ENCODE measurements around the gene CDC14A. TPM values are rescaled to one million over a fixed set of nuclear protein-coding genes. Genes with fewer than 3 reads are reported as not detected.

Gene CDC14A
- total RNA-seq, 1 experiment from 2014 or later: 6.6 TPM

DNA sequence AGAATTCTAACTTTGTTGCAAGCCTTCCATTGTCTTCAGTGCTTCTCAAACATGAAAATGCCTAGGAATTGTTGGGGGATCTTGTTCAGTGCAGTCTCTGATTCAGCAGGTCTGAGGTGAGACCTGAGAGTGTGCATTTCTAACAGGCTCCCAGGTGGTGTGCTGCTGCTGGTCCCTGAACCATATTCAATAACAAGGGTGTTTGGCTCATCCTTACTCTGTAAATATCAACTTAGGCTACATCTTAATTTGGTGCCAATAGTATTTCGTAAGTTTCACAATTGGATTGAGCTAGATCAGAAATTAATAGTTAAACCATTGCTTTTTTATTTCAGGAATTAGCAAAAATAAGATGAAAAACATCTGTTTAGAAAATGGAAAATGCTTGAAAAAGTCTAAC is 126.5 kb downstream of the CDC14A start:
- no TSS peak for BruUV-seq (replicated peaks)
- intact Hi-C loops (cut with micrococcal nuclease; ENCODE audit: unreplicated experiment): no loop called here
- no peak for DNase-seq (ENCODE audit: low read depth, low spot score)
- in situ Hi-C loops (cut with HindIII; ENCODE audit: low pct_unique_long_range_greater_than_20kb, low sequenced_read_pairs): no loop called here
- ChIA-PET CTCF (interaction anchor here (0.6 kb wide), 1 partner anchor 371 kb away, joined by 5 read pairs; no protein-coding TSS in a partner anchor), POLR2A (no interaction called here)
- Histone ChIP-seq H3K27me3 (ENCODE audit: control insufficient read depth, insufficient read depth, low read length) (no peaks in the 10 kb centered on the region), H3K27ac (ENCODE audit: low read length) (no peak overlapping the region), H3K9me3 (ENCODE audit: control insufficient read depth, insufficient read depth, low read depth, low read length) (no peaks in the 10 kb centered on the region), H3K4me3 (ENCODE audit: low read depth in 2 of 2, low read length in 2 of 2) (no peak overlapping the region), H3K4me1 (ENCODE audit: control insufficient read depth, insufficient read depth, low read length) (no peaks in the 10 kb centered on the region), H3K36me3 (ENCODE audit: control insufficient read depth, insufficient read depth, low read length) (no peaks in the 10 kb centered on the region)
- ATAC-seq: no peak
- TF ChIP-seq TCF7L2 (IDR thresholded peaks at IDR 0.05; ENCODE audit: low read depth, low read length): no peak
- TF ChIP-seq, protein P1, sequence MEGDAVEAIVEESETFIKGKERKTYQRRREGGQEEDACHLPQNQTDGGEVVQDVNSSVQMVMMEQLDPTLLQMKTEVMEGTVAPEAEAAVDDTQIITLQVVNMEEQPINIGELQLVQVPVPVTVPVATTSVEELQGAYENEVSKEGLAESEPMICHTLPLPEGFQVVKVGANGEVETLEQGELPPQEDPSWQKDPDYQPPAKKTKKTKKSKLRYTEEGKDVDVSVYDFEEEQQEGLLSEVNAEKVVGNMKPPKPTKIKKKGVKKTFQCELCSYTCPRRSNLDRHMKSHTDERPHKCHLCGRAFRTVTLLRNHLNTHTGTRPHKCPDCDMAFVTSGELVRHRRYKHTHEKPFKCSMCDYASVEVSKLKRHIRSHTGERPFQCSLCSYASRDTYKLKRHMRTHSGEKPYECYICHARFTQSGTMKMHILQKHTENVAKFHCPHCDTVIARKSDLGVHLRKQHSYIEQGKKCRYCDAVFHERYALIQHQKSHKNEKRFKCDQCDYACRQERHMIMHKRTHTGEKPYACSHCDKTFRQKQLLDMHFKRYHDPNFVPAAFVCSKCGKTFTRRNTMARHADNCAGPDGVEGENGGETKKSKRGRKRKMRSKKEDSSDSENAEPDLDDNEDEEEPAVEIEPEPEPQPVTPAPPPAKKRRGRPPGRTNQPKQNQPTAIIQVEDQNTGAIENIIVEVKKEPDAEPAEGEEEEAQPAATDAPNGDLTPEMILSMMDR (IDR thresholded peaks at IDR 0.05): no peak

DNA sequence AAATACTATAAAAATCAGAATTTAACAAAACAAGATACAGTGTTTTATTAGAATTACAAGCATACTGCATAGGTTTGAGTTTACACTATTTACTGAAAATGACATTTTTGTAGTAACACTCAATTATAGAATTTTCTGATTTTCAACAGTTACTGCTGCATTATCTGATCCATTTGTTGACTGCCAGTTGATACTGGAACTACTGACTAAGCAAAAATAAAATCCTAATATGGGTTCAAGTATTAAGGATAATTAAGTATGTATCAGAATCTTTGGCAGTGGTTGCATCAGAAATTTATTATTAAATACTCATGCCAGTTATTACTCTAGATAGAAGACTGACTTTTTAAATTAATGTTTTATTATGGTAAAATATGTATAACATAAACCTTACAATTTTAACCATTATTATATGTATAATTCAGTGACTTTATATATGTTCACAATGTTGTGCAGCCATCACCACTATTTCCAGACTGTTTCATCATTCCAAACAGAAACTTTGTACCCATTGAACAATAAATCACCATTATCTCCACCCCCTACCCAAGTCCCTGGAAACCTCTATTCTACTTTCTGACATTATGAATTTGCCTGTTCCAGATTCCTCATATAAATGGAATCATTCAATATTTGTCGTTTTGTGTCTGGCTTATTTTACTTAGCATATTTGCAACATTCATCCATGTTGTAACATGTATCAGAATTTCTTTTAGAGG is 127.5 kb downstream of the CDC14A start:
- ATAC-seq: no peak
- Histone ChIP-seq H3K27me3 (ENCODE audit: control insufficient read depth, insufficient read depth, low read length) (no peaks in the 10 kb centered on the region), H3K36me3 (ENCODE audit: control insufficient read depth, insufficient read depth, low read length) (no peaks in the 10 kb centered on the region), H3K27ac (ENCODE audit: low read length) (no peak overlapping the region), H3K4me3 (ENCODE audit: low read depth in 2 of 2, low read length in 2 of 2) (no peak overlapping the region), H3K4me1 (ENCODE audit: control insufficient read depth, insufficient read depth, low read length) (no peaks in the 10 kb centered on the region), H3K9me3 (ENCODE audit: control insufficient read depth, insufficient read depth, low read depth, low read length) (no peaks in the 10 kb centered on the region)
- intact Hi-C loops (cut with micrococcal nuclease; ENCODE audit: unreplicated experiment): no loop called here
- TF ChIP-seq POLR2AphosphoS5 (IDR thresholded peaks at IDR 0.05; ENCODE audit: low read depth, low read length) (no peak), SIN3A (IDR thresholded peaks at IDR 0.05; ENCODE audit: borderline replicate concordance, insufficient read depth, low read depth, low read length) (no peak), TCF7L2 (IDR thresholded peaks at IDR 0.05; ENCODE audit: low read depth, low read length) (no peak)
- TF ChIP-seq, protein P1 (IDR thresholded peaks at IDR 0.05): no peak
- TF ChIP-seq, protein P2, sequence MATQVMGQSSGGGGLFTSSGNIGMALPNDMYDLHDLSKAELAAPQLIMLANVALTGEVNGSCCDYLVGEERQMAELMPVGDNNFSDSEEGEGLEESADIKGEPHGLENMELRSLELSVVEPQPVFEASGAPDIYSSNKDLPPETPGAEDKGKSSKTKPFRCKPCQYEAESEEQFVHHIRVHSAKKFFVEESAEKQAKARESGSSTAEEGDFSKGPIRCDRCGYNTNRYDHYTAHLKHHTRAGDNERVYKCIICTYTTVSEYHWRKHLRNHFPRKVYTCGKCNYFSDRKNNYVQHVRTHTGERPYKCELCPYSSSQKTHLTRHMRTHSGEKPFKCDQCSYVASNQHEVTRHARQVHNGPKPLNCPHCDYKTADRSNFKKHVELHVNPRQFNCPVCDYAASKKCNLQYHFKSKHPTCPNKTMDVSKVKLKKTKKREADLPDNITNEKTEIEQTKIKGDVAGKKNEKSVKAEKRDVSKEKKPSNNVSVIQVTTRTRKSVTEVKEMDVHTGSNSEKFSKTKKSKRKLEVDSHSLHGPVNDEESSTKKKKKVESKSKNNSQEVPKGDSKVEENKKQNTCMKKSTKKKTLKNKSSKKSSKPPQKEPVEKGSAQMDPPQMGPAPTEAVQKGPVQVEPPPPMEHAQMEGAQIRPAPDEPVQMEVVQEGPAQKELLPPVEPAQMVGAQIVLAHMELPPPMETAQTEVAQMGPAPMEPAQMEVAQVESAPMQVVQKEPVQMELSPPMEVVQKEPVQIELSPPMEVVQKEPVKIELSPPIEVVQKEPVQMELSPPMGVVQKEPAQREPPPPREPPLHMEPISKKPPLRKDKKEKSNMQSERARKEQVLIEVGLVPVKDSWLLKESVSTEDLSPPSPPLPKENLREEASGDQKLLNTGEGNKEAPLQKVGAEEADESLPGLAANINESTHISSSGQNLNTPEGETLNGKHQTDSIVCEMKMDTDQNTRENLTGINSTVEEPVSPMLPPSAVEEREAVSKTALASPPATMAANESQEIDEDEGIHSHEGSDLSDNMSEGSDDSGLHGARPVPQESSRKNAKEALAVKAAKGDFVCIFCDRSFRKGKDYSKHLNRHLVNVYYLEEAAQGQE (IDR thresholded peaks at IDR 0.05; ENCODE audit: insufficient read depth in 1 of 2, low read depth in 2 of 2, low read length in 1 of 2): no peak
- no TSS peak for BruUV-seq (replicated peaks)
- POLR2A ChIA-PET: no interaction called here
- DNase-seq (ENCODE audit: low read depth, low spot score): no peak
- in situ Hi-C loops (cut with HindIII; ENCODE audit: low pct_unique_long_range_greater_than_20kb, low sequenced_read_pairs): no loop called here
- CTCF ChIA-PET: no interaction called here
